ENCODE measurements around the gene TMEM120A.
A peak's percentile ranks its signal among the peaks of the same experiment; 100 is the strongest.
"Not testable (repeated sequence)": the region's sequence is repeated elsewhere in the genome, so short reads cannot be mapped to it uniquely, and the experiment has no call there.

Gene TMEM120A

DNA sequence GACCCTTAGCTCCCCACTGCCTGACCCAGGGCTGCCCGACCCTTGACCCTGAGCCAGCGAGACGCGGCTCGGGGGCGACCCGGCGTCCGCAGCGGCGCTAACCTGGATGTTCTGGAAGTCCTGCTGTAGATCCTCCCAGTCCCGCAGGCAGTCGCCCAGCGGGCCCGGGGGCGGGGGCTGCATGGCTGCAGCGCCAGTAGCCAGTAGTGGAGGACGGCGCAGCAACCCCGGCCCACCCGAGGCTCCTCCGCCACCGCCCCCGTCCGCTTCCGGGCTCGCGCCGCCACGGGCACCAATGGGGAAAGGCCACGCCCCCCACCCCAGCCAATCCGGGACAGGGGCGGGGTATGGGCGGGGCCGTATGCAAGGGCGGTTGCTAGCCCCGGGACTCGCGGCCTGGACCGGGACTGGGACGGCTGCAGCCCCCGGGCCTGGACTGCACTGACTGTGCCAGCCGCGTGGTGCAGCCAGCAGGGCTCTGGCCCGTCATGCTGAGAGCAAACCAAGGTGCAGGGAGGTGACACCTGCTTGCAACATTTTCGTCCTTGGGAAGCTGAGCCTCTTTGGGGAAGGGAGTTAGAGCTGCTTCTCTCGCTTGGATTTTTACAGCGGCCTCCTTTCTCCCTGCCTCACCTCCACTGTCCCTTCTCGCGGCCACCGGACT lies at the start of gene TMEM120A:
Gene TMEM120A, minus strand, starts transcription at position 208 of the 664 bp plus-strand sequence. Its CDS starts 25 bp downstream, at position 183.
- peak; percentile 73 for DNase-seq (ENCODE audit: low read depth, low spot score)

- no peak for DNase-seq (ENCODE audit: low read depth, low spot score)
Measured at GRCh38 chr7:76040126-76040525, 45.7 kb upstream of the TMEM120A start.

DNA sequence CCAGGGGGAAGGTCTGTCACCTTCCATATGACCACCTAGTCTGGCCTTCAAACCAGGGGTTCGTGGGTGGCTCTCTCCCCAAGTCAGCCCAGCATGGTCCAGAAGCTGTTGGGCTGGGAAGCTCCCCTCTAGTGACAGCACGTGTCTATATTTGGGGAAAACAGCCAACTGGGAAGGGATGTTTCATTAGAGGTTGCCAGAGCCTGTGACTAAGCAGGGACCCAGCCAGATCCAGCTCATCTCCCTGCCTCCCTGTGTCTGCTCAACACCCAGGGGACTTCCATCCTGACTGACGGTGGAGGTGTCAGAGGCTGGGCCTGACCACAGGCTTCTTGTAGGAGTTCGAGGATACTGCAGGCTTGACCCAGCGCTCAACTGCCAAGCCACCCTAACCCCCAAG lies 42.9 kb upstream of the TMEM120A start:
- no peak for DNase-seq (ENCODE audit: low read depth, low spot score)

DNA sequence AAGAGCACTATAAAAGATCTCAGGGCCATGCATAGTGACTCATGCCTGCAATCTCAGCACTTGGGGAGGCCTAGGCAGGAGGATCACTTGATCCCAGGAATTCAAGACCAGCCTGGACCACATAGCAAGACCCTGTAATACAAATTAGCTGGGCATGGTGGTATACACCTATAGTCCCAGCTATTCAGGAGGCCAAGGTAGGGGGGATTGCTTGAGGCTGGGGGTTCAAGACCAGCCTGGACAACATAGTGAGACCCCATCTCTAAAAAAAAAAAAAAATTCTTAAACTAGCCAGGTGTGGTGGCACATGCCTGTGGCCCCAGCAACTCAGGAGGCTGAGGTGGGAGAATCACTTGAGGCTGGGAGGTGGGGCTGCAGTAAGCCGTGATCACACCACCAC lies 37.6 kb upstream of the TMEM120A start:
- DNase-seq (ENCODE audit: low read depth, low spot score): no peak

DNA sequence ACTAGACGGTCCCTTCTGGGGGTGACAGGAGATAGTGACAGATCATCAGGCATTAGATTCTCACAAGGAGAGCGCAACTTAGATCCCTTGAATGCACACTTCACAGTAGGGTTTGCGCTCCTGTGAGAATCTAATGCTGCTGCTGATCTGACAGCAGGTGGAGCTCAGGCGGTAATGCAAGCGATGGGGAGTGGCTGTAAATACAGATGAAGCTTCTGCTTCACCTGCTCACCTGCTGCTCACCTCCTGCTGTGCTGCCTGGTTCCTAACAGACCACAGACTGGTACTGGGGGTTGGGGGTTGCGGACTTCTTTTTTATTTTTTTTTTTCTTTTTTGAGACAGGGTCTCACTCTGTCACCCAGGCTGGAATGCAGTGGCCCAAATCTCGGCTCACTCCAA lies 35.3 kb upstream of the TMEM120A start:
- not testable (repeated sequence) for DNase-seq (ENCODE audit: low read depth, low spot score)

GRCh38 chr7:76023002-76023401 lies 28.6 kb upstream of the TMEM120A start:
- DNase-seq (ENCODE audit: low read depth, low spot score): no peak

DNA sequence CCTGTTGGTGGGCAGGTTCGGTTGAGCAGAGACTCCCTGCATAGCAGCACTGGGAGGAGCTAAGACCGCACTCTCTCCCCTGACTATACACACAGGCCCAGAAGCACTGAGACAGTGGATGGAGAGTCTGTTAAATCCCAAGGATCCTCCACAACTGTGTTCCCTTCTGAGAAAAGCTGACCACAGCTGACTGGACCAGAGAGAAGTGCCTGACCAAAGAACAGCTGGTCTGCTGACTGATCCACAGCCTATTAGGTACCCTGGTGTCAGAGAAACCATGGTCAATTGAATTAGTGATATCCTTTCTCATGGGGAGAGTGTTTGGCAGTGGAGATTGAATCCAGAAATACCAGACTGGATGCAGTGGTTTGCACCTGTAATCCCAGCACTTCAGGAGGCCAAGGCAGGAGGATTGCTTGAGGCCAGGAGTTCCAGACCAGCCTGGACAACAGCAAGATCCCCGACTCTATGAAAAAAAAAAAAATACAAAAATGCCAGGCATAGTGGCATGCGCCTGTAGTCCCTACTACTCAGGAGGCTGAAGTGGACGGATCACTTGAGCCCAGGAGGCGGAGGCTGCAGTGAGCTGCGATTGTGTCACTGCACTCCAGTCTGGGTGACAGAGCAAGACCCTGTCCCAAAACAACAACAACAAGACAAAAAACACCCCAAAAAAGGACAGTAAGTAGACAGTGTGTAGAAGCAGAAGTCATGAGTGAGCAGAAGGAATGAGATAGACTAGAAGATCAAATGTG lies 27.8 kb upstream of the TMEM120A start:
- DNase-seq (ENCODE audit: low read depth, low spot score): no peak

DNA sequence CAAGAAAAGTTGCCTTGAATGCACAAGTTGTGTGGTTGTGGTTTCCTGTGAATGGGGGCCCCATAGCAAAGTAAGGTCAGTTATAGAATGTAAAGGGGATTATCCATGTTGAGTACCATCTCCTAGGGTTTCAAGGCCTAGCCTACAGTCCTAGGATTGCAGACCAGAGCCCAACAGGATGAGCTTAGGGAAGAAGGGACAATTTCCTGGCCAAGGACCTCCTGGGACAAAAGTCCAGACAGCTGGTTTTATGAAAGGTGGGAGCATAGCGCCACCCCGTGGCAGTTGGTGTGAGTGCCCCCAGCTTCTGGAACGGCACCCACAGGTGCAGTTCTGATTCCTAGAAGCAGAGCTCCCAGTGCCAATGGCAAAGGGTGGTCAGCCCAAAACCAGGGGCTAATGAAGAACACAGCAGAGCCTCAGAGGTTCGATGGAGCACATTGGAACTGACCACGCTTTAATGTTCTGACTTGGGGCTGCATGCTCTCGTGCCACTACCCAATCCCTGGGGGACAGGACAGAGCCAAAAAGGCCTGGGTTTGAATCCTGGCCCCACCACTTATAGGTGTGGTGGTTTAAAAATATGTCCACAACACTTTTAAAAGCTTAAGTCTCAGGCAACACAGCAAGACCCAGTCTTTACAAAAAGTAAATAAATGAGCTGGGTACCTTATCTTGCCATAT lies 25.8 kb upstream of the TMEM120A start:
- peak; percentile 32 for DNase-seq (ENCODE audit: low read depth, low spot score)

DNA sequence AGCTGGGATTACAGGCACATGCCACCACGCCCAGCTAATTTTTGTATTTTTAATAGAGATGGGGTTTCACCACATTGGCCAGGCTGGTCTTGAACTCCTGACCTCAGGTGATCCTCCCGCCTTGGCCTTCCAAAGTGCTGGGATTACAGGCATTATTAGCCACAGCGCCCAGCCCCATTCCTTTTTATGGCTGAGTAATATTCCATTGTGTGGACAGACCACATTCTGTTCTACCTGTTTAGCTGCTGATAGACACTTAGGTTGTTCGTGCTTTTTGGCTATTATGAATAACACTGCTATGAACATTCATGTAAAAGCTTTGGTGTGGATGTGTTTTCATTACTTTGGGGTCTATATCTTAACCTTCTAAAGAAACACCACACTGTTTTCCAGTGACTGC lies 24.1 kb upstream of the TMEM120A start:
- not testable (repeated sequence) for DNase-seq (ENCODE audit: low read depth, low spot score)

GRCh38 chr7:76016191-76016947 lies 22.0 kb upstream of the TMEM120A start:
- DNase-seq (ENCODE audit: low read depth, low spot score): no peak

DNA sequence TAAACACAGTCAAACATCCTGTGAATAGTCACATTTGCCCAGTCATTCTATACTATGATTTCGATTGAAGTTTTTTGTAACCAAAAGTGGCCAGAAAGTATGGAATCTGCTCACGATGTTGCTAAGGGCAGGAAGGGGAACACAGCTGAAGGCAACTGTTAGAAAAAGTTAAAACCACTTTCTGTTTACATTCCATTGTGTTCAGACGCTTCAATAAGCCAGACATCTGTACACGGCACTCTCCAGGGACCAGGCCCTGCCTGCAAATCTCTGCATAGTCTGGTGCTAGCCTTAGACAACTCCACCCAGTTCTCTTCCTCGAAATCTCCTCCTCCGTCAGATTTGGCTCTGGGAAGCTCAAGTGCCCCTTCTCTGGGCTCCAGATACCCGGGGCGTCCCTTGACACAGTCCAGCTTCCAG lies 17.1 kb upstream of the TMEM120A start:
- peak; percentile 17 for DNase-seq (ENCODE audit: low read depth, low spot score)

DNA sequence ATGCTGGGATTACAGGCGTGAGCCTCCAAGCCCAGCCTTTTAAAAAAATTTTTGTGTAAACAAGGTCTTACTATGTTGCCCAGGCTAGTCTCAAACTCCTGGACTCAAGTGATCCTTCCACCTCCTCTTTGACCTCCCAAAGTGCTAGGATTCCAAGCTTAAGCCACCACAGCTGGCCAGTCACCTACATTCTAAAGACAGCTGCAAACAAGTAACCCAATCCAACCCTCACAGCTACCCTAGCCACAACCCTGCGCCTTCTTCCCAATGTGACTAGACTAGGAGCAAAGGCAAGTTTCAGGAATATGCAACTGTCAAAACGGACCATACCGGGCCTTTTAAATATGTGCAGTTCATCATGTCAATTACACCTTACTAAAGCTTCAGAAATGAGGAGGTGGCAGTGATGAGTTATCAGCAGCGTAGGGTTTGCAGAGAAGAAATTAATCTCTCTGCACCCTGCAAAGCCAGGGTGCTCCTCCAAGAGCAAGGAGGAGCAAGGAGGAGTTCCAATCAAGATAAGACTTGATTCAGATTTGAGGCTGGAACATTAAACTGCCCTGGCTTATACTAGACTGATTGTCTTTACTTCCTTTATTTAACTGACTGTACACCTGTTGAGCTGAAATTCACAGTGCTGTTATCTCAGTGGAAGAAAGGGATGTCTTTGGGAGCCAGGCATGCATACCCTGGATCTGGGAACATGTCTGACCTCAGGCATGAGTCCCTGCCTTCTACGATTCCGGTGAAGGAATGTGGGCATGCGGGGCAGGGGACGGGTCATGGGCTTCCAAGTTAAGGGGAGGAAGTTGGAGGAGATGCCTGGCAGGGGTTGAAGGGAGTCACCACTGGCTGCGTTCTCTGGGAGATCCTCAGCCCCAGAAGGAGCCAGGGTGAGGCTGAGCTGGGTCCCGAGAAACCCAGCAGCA lies 15.5 kb upstream of the TMEM120A start:
- no peak for DNase-seq (ENCODE audit: low read depth, low spot score)

DNA sequence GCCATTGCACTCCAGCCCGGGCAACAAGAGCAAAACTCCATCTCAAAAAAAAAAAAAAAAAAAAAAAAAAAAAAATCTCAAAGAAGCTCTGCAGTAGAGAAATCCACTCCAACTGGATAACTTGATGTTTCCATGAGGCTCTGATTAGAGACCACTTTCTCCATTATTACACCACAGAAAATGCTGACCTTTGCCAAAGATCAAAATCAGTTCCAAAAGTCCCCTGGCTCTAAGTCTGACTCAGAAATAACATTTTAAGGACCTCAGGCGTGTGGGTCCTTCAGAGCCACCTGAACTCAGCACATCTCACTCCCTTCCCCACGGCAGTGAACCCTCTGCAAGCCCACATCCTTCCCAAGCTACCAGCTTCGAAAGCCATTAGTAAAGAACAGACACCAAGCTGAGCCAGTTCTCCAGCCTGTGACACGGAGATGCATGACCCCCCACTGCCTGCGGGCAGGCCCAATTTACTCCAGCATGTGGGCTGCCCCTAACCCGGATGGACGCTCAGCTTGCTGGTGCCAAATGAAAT lies 13.8 kb upstream of the TMEM120A start:
- DNase-seq (ENCODE audit: low read depth, low spot score): no peak

- DNase-seq (ENCODE audit: low read depth, low spot score): not testable (repeated sequence)
Measured at GRCh38 chr7:76005004-76005403, 10.6 kb upstream of the TMEM120A start.

GRCh38 chr7:76003351-76003750 lies 9.0 kb upstream of the TMEM120A start:
- no peak for DNase-seq (ENCODE audit: low read depth, low spot score)

DNA sequence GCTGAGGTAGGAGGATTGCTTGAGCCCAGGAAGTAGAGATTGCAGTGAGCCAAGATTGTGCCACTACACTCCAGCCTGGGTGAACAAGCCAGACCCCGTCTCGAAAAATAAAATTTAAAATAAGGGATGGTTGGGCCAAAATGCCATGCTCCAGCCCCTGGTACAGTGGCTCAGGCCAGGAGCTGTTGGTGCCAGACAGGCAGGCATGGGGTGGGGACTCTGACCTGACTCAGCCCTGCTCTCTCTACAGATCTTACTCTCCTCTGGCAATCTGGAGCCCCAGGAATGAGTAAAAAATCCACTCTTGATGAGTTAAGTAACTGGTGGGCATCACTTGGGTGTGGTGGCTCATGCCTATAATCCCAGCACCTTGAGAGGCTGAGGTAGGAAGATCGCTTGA lies 8.4 kb upstream of the TMEM120A start:
- DNase-seq (ENCODE audit: low read depth, low spot score): no peak

DNA sequence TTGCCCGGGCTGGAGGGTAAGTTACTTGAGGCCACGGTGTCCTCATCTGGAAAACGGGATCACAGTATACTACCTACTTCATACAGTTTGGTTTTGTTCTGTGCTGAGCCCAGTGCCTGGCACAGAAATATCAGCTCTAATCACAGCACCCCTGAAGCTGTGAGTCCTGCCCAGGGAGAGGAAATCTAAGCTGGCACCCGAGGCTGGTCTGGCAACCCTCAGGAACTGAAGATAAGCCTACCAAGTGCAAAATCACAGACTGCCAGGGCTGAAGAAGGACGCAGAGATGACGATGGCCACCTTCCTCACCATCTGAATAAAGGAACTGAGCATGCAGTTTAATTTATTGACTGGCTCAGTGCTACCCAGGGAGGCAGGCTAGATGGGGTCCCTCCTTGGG lies 7.7 kb upstream of the TMEM120A start:
- no peak for DNase-seq (ENCODE audit: low read depth, low spot score)

DNA sequence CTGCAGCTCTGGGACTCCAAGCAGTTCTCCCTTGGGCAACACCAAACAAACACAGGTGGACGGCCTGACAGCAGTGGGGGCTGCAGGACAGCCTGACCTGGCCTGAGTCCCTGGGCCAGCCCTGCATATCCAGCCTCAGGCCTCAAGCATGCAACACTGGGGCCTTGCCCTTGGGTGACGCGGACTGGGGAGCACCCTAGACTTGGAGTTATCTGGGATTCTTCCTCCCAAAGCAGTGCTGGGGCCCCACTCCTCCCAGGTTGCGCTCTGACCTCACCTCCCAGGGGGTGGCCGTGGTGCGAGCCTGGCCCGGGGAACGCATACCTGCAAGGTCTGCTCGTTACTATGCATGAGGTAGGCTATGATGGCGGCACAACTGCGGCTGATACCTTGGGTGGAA lies 6.2 kb upstream of the TMEM120A start:
- no peak for DNase-seq (ENCODE audit: low read depth, low spot score)

DNA sequence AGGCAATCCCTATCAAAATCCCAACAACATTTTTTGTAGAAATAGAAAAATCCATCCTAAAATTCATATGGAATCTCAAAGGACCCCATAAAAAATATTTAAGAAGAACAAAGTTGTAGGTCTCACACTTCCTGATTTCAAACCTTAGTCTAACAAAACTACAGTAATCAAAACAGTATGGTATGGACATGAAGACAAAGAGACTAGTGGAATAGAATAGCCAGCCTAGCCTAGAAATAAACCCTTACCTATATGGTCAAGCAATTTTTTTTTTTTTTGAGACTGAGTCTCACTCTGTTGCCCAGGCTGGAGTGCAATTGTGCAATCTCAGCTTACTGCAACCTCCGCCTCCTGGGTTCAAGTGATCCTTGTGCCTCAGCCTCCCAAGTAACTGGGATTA lies 3.6 kb upstream of the TMEM120A start:
- no peak for DNase-seq (ENCODE audit: low read depth, low spot score)

- DNase-seq (ENCODE audit: low read depth, low spot score): no peak
Measured at GRCh38 chr7:75996476-75996875, 2.1 kb upstream of the TMEM120A start.

DNA sequence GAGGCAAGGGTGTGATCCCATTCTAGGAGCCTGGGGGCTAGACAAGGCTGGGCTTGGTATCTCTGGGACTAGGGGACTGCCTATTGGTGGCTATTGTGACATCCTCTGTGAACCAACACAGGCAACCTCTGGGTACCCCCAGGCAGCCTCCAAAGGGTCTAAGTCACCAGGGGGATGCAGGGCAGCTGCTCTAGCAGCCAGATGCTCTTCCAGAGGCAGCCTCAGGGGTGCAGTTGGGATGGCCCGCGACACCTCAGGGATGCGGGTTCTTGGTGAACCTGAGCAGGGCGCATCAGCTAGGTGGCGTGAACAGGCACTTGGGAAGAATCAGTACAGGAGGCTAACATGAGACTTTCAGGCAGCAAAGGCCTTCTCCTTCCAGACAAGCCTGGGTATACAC lies 1.6 kb upstream of the TMEM120A start:
- no peak for DNase-seq (ENCODE audit: low read depth, low spot score)
